Thoracic aorta (tissue), 2 donors: ENCODE measurements around the gene FHIT. TPM values are rescaled to one million over a fixed set of nuclear protein-coding genes. Genes with fewer than 3 reads are reported as not detected.

Source experiments
- ATAC-seq: fragments of 150-250 bp; one replicate; pipeline ENCODE4 v1.8.0; 2017; ENCODE audit warnings: low read depth; ENCODE audit not compliant: insufficient number of reproducible peaks, low FRiP score
- DNase-seq: peaks from one replicate; pipeline ENCODE4 v3.0.0-alpha.2; 2020; ENCODE audit warnings: low spot score
- H3K27ac ChIP-seq, 2 donors: fragments of 200-600 bp; sonication (generic); 1 replicate in 1 of 2; 2 replicates in 1 of 2; pipeline ENCODE4 v1.5.1; 2016; ENCODE audit warnings: mild to moderate bottlenecking in 2 of 2, moderate library complexity in 2 of 2
- H3K27me3 ChIP-seq: fragments of 200-600 bp; sonication (generic); replicated peaks from 2 replicates; pipeline ENCODE4 v1.6.0; 2016; ENCODE audit warnings: mild to moderate bottlenecking; ENCODE audit not compliant: insufficient read depth
- H3K36me3 ChIP-seq: fragments of 200-600 bp; sonication (generic); one replicate; pipeline ENCODE4 v1.5.1; 2016
- H3K4me1 ChIP-seq, 2 donors: fragments of 200-600 bp; sonication (generic); 1 replicate in 1 of 2; 2 replicates in 1 of 2; pipeline versions ENCODE4 v1.5.1 to v1.6.0; 2016; ENCODE audit warnings: low read depth in 2 of 2, mild to moderate bottlenecking in 1 of 2; ENCODE audit not compliant: control insufficient read depth in 1 of 2
- H3K4me3 ChIP-seq: fragments of 200-600 bp; sonication (generic); 2 replicates; pipeline ENCODE4 v1.5.1; 2016; ENCODE audit warnings: mild to moderate bottlenecking
- H3K9me3 ChIP-seq: fragments of 200-600 bp; sonication (generic); 2 replicates; pipeline ENCODE4 v1.5.1; 2016
- CTCF ChIP-seq: fragments of 200-600 bp; sonication (generic); IDR thresholded peaks from one replicate; pipeline ENCODE4 v1.5.1; 2019; ENCODE audit warnings: antibody characterized with exemption
- total RNA-seq, 2 donors: library from RNA; depleted of rRNA; stranded (reverse); fragments of >200 nt; gene quantifications; one replicate each; pipeline versions ENCODE4 v1.1.0 to v1.2.3, GENCODE V29; 2016

FHIT gene
- total RNA-seq, 2 donors from 2014 or later: 2.0 to 2.3 TPM

- H3K27me3 ChIP-seq: no peaks in the 10 kb centered on the region
- no peak overlapping the region for H3K4me3 ChIP-seq
- H3K9me3 ChIP-seq: peaks cover 2% of the 10 kb centered on the region
- DNase-seq (no peak), ATAC-seq (no peak)
- H3K27ac ChIP-seq: no peak overlapping the region
- TF ChIP-seq CTCF: no peak
- H3K4me1 ChIP-seq: no peaks in the 10 kb centered on the region
- H3K36me3 ChIP-seq: no peaks in the 10 kb centered on the region
These were observed 134.0 kb downstream of the FHIT start for GRCh38 chr3:61117045-61117898.

- Histone ChIP-seq H3K9me3 (no peaks in the 10 kb centered on the region), H3K4me1 (no peaks in the 10 kb centered on the region), H3K36me3 (no peaks in the 10 kb centered on the region), H3K27me3 (no peaks in the 10 kb centered on the region), H3K27ac (no peak overlapping the region), H3K4me3 (no peak overlapping the region)
- no peak for TF ChIP-seq CTCF
- ATAC-seq: no peak
- DNase-seq: no peak
These were observed 136.8 kb downstream of the FHIT start for GRCh38 chr3:61114316-61114953.

- no peak for TF ChIP-seq CTCF
- ATAC-seq: no peak
- Histone ChIP-seq H3K4me1 (no peaks in the 10 kb centered on the region), H3K4me3 (no peak overlapping the region), H3K36me3 (no peaks in the 10 kb centered on the region), H3K9me3 (no peaks in the 10 kb centered on the region), H3K27ac (no peak overlapping the region), H3K27me3 (no peaks in the 10 kb centered on the region)
- DNase-seq: no peak
These were observed 139.4 kb downstream of the FHIT start for GRCh38 chr3:61111825-61112224.

- Histone ChIP-seq H3K9me3 (no peaks in the 10 kb centered on the region), H3K4me1 (no peaks in the 10 kb centered on the region), H3K36me3 (no peaks in the 10 kb centered on the region), H3K4me3 (no peak overlapping the region), H3K27me3 (no peaks in the 10 kb centered on the region), H3K27ac (no peak overlapping the region)
- TF ChIP-seq CTCF: no peak
- no peak for ATAC-seq
- no peak for DNase-seq
These were observed 140.7 kb downstream of the FHIT start for GRCh38 chr3:61110576-61110975.

- no peak overlapping the region for H3K27ac ChIP-seq
- H3K9me3 ChIP-seq: no peaks in the 10 kb centered on the region
- no peaks in the 10 kb centered on the region for H3K4me1 ChIP-seq
- H3K36me3 ChIP-seq: no peaks in the 10 kb centered on the region
- DNase-seq (no peak), ATAC-seq (no peak)
- no peak overlapping the region for H3K4me3 ChIP-seq
- TF ChIP-seq CTCF: no peak
- no peaks in the 10 kb centered on the region for H3K27me3 ChIP-seq
These were observed 142.8 kb downstream of the FHIT start for GRCh38 chr3:61108247-61109019.
